WTC11 (cell line): ENCODE measurements around the gene MRPL52. TPM values are rescaled to one million over a fixed set of nuclear protein-coding genes. Genes with fewer than 3 reads are reported as not detected.

Experiments used
- ATAC-seq: fragments of 200-7000 bp; cut with Tn5 transposase; 2 replicates; pipeline ENCODE4 v1.10.0; 2021; ENCODE audit warnings: mild to moderate bottlenecking, moderate library complexity
- CTCF ChIA-PET: fragments of 300-600 bp; sonication (Branson Sonifier 250); formaldehyde crosslinking; loops from one replicate; lab custom pipeline; 2021; ENCODE audit warnings: antibody characterized with exemption; lab: Charles Lee
- POLR2A ChIA-PET: fragments of 350-600 bp; sonication (Branson Sonifier 250); formaldehyde crosslinking; loops from one replicate; lab custom pipeline; 2021; ENCODE audit warnings: antibody characterized with exemption; lab: Charles Lee
- DNase-seq: peaks from one replicate; pipeline ENCODE4 v3.0.0; 2021; ENCODE audit warnings: low spot score
- H3K27ac Mint-ChIP-seq: 2 replicates; pipeline ENCODE4 v1.8.0; 2021; ENCODE audit warnings: mixed read lengths
- H3K27me3 Mint-ChIP-seq: 2 replicates; pipeline ENCODE4 v1.8.0; 2021; ENCODE audit warnings: low read depth, mild to moderate bottlenecking, moderate library complexity, mixed read lengths
- H3K36me3 Mint-ChIP-seq: 2 replicates; pipeline ENCODE4 v1.8.0; 2021; ENCODE audit warnings: mixed read lengths
- H3K4me1 Mint-ChIP-seq: 2 replicates; pipeline ENCODE4 v1.8.0; 2022; ENCODE audit warnings: mixed read lengths
- H3K4me3 Mint-ChIP-seq: 2 replicates; pipeline ENCODE4 v1.8.0; 2021; ENCODE audit warnings: mild to moderate bottlenecking, moderate library complexity, mixed read lengths
- H3K9me3 Mint-ChIP-seq: 2 replicates; pipeline ENCODE4 v1.8.0; 2021; ENCODE audit warnings: mixed read lengths
- ARID4B ChIP-seq: sonication (generic); formaldehyde crosslinking; IDR thresholded peaks from 2 replicates; pipeline ENCODE4 v1.8.0; 2023; ENCODE audit warnings: missing genetic modification reagents, mild to moderate bottlenecking, borderline replicate concordance
- CBFB ChIP-seq: sonication (generic); formaldehyde crosslinking; IDR thresholded peaks from 2 replicates; pipeline ENCODE4 v1.8.1; 2022; ENCODE audit warnings: mild to moderate bottlenecking, low read depth, missing genetic modification reagents
- CDX4 ChIP-seq: fragments of 250-450 bp; sonication (Bioruptor Pico); IDR thresholded peaks from 2 replicates; pipeline ENCODE4 v1.9.0; 2021; ENCODE audit warnings: moderate library complexity, mild to moderate bottlenecking, inconsistent platforms, borderline replicate concordance
- CREB1 ChIP-seq: sonication (generic); formaldehyde crosslinking; IDR thresholded peaks from 2 replicates; pipeline ENCODE4 v1.8.0; 2023; ENCODE audit warnings: mild to moderate bottlenecking, missing genetic modification reagents
- E2F1 ChIP-seq: sonication (generic); formaldehyde crosslinking; IDR thresholded peaks from 2 replicates; pipeline ENCODE4 v1.8.0; 2022; ENCODE audit warnings: mild to moderate bottlenecking, missing genetic modification reagents
- GTF2I ChIP-seq: fragments of 250-450 bp; sonication (Bioruptor Pico); conservative IDR thresholded peaks from 2 replicates; pipeline ENCODE4 v1.4.0; 2021; ENCODE audit warnings: mild to moderate bottlenecking
- NR1H2 ChIP-seq: sonication (generic); formaldehyde crosslinking; IDR thresholded peaks from 2 replicates; pipeline ENCODE4 v1.9.0; 2021; ENCODE audit warnings: mild to moderate bottlenecking, moderate library complexity, missing genetic modification reagents
- RELA ChIP-seq: sonication (generic); formaldehyde crosslinking; IDR thresholded peaks from 2 replicates; pipeline ENCODE4 v1.8.1; 2022; ENCODE audit warnings: missing genetic modification reagents, mild to moderate bottlenecking, borderline replicate concordance
- SOX15 ChIP-seq: fragments of 250-450 bp; sonication (Bioruptor Pico); IDR thresholded peaks from 2 replicates; pipeline ENCODE4 v1.9.0; 2021; ENCODE audit warnings: mild to moderate bottlenecking
- TP53 ChIP-seq: sonication (generic); formaldehyde crosslinking; IDR thresholded peaks from 2 replicates; pipeline ENCODE4 v1.8.1; 2023; ENCODE audit warnings: mild to moderate bottlenecking, missing genetic modification reagents
- ZNF138 ChIP-seq: sonication (generic); formaldehyde crosslinking; conservative IDR thresholded peaks from 2 replicates; pipeline ENCODE4 v1.8.1; 2022; ENCODE audit warnings: mild to moderate bottlenecking, moderate library complexity, missing genetic modification reagents
- ZNF232 ChIP-seq: sonication (generic); formaldehyde crosslinking; IDR thresholded peaks from 2 replicates; pipeline ENCODE4 v1.8.0; 2022; ENCODE audit warnings: mild to moderate bottlenecking, missing genetic modification reagents
- ZNF416 ChIP-seq: fragments of 250-450 bp; sonication (Bioruptor Pico); IDR thresholded peaks from 2 replicates; pipeline ENCODE4 v1.9.0; 2021; ENCODE audit warnings: mild to moderate bottlenecking, inconsistent platforms
- ZNF423 ChIP-seq: fragments of 250-450 bp; sonication (Bioruptor Pico); IDR thresholded peaks from 2 replicates; pipeline ENCODE4 v2.1.2; 2022; ENCODE audit warnings: mild to moderate bottlenecking, moderate library complexity
- total RNA-seq: library from RNA; stranded (reverse); gene quantifications from 3 replicates; pipeline ENCODE4 v1.2.3, GENCODE V29; 2021
- TF ChIP-seq, protein P1 (sequence below): sonication (generic); formaldehyde crosslinking; IDR thresholded peaks from 2 replicates; pipeline ENCODE4 v1.8.1; 2022; ENCODE audit warnings: missing genetic modification reagents, borderline replicate concordance
- TF ChIP-seq, protein P2 (sequence below): fragments of 250-450 bp; sonication (Bioruptor Pico); IDR thresholded peaks from 2 replicates; pipeline ENCODE4 v1.8.0; 2021; ENCODE audit warnings: mild to moderate bottlenecking
- TF ChIP-seq, protein P3 (sequence below): fragments of 250-450 bp; sonication (Bioruptor Pico); IDR thresholded peaks from 2 replicates; pipeline ENCODE4 v1.9.0; 2021; ENCODE audit warnings: mild to moderate bottlenecking, borderline replicate concordance
- TF ChIP-seq, protein P4 (sequence below): sonication (generic); formaldehyde crosslinking; IDR thresholded peaks from 2 replicates; pipeline ENCODE4 v1.8.1; 2023; ENCODE audit warnings: mild to moderate bottlenecking, missing genetic modification reagents, moderate library complexity

MRPL52 gene
- total RNA-seq, 1 experiment from 2014 or later: 170 TPM

GRCh38 chr14:22875003-22875747 is 45.5 kb downstream of the MRPL52 start:
- CTCF ChIA-PET: no interaction called here
- DNase-seq (no peak), ATAC-seq (no peak)
- no peak overlapping the region for H3K27ac Mint-ChIP-seq
- H3K9me3 Mint-ChIP-seq: no peaks in the 10 kb centered on the region
- POLR2A ChIA-PET: no interaction called here
- no peaks in the 10 kb centered on the region for H3K27me3 Mint-ChIP-seq
- H3K4me1 Mint-ChIP-seq: peaks cover 14% of the 10 kb centered on the region
- no peak for TF ChIP-seq ZNF232 (CRISPR knock-in tag)
- no peak for TF ChIP-seq ZNF138
- TF ChIP-seq ZNF416: no peak
- TF ChIP-seq RELA (CRISPR knock-in tag): no peak
- TF ChIP-seq CDX4 (CRISPR knock-in tag): no peak
- TF ChIP-seq NR1H2 (CRISPR knock-in tag): no peak
- no peak for TF ChIP-seq CREB1 (CRISPR knock-in tag)
- no peak for TF ChIP-seq SOX15
- no peak for TF ChIP-seq CBFB
- TF ChIP-seq, protein P1, sequence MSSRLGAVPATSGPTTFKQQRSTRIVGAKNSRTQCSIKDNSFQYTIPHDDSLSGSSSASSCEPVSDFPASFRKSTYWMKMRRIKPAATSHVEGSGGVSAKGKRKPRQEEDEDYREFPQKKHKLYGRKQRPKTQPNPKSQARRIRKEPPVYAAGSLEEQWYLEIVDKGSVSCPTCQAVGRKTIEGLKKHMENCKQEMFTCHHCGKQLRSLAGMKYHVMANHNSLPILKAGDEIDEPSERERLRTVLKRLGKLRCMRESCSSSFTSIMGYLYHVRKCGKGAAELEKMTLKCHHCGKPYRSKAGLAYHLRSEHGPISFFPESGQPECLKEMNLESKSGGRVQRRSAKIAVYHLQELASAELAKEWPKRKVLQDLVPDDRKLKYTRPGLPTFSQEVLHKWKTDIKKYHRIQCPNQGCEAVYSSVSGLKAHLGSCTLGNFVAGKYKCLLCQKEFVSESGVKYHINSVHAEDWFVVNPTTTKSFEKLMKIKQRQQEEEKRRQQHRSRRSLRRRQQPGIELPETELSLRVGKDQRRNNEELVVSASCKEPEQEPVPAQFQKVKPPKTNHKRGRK: no peak
- TF ChIP-seq ZNF423 (CRISPR knock-in tag): no peak
- no peak for TF ChIP-seq TP53 (CRISPR knock-in tag)
- TF ChIP-seq, protein P2, sequence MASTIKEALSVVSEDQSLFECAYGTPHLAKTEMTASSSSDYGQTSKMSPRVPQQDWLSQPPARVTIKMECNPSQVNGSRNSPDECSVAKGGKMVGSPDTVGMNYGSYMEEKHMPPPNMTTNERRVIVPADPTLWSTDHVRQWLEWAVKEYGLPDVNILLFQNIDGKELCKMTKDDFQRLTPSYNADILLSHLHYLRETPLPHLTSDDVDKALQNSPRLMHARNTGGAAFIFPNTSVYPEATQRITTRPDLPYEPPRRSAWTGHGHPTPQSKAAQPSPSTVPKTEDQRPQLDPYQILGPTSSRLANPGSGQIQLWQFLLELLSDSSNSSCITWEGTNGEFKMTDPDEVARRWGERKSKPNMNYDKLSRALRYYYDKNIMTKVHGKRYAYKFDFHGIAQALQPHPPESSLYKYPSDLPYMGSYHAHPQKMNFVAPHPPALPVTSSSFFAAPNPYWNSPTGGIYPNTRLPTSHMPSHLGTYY (CRISPR knock-in tag): no peak
- no peak for TF ChIP-seq GTF2I (CRISPR knock-in tag)
- TF ChIP-seq, protein P3, sequence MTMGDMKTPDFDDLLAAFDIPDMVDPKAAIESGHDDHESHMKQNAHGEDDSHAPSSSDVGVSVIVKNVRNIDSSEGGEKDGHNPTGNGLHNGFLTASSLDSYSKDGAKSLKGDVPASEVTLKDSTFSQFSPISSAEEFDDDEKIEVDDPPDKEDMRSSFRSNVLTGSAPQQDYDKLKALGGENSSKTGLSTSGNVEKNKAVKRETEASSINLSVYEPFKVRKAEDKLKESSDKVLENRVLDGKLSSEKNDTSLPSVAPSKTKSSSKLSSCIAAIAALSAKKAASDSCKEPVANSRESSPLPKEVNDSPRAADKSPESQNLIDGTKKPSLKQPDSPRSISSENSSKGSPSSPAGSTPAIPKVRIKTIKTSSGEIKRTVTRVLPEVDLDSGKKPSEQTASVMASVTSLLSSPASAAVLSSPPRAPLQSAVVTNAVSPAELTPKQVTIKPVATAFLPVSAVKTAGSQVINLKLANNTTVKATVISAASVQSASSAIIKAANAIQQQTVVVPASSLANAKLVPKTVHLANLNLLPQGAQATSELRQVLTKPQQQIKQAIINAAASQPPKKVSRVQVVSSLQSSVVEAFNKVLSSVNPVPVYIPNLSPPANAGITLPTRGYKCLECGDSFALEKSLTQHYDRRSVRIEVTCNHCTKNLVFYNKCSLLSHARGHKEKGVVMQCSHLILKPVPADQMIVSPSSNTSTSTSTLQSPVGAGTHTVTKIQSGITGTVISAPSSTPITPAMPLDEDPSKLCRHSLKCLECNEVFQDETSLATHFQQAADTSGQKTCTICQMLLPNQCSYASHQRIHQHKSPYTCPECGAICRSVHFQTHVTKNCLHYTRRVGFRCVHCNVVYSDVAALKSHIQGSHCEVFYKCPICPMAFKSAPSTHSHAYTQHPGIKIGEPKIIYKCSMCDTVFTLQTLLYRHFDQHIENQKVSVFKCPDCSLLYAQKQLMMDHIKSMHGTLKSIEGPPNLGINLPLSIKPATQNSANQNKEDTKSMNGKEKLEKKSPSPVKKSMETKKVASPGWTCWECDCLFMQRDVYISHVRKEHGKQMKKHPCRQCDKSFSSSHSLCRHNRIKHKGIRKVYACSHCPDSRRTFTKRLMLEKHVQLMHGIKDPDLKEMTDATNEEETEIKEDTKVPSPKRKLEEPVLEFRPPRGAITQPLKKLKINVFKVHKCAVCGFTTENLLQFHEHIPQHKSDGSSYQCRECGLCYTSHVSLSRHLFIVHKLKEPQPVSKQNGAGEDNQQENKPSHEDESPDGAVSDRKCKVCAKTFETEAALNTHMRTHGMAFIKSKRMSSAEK (CRISPR knock-in tag): no peak
- TF ChIP-seq, all 79 proteins: peak for 0
- peaks cover 11% of the 10 kb centered on the region for H3K36me3 Mint-ChIP-seq
- H3K4me3 Mint-ChIP-seq: no peak overlapping the region

GRCh38 chr14:22875748-22876319 is 46.1 kb downstream of the MRPL52 start:
- Mint-ChIP-seq H3K9me3 (no peaks in the 10 kb centered on the region), H3K36me3 (peaks cover 11% of the 10 kb centered on the region), H3K4me1 (peaks cover 7% of the 10 kb centered on the region), H3K27ac (no peak overlapping the region), H3K27me3 (no peaks in the 10 kb centered on the region), H3K4me3 (no peak overlapping the region)
- CTCF ChIA-PET: interaction anchor here (1.3 kb wide), 1 partner anchor 11 kb away, joined by 4 read pairs; no protein-coding TSS in a partner anchor
- ATAC-seq (no peak), DNase-seq (no peak)
- POLR2A ChIA-PET: no interaction called here
- TF ChIP-seq, protein P4, sequence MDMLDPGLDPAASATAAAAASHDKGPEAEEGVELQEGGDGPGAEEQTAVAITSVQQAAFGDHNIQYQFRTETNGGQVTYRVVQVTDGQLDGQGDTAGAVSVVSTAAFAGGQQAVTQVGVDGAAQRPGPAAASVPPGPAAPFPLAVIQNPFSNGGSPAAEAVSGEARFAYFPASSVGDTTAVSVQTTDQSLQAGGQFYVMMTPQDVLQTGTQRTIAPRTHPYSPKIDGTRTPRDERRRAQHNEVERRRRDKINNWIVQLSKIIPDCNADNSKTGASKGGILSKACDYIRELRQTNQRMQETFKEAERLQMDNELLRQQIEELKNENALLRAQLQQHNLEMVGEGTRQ (CRISPR knock-in tag): no peak
- TF ChIP-seq ARID4B (CRISPR knock-in tag) (no peak), E2F1 (CRISPR knock-in tag) (no peak)
